A549 (cell line): ENCODE results near the gene GNL3L. TPM values are rescaled to one million over a fixed set of nuclear protein-coding genes. Genes with fewer than 3 reads are reported as not detected.

Experiments
- ATAC-seq, 2 experiments: fragments of 200-7000 bp in 1 of 2; fragments of >200 bp in 1 of 2; cut with Nextera tagmentation in 1 of 2; cut with Tn5 transposase in 1 of 2; 3 replicates each; pipeline versions ENCODE4 v1.8.0 to v1.9.1; 2018 to 2020; ENCODE audit warnings: mild to moderate bottlenecking in 1 of 2, moderate library complexity in 1 of 2
- CTCF ChIA-PET: fragments of 300-600 bp; sonication (Branson Sonifier 250); formaldehyde crosslinking; extraction: SDS; loops from one replicate; lab custom pipeline; 2021; ENCODE audit warnings: antibody characterized with exemption, inconsistent platforms; lab: Yijun Ruan, JAX
- POLR2A ChIA-PET: fragments of 350-600 bp; formaldehyde crosslinking; extraction: SDS; loops from one replicate; lab custom pipeline; 2021; ENCODE audit warnings: antibody characterized with exemption, inconsistent platforms; lab: Yijun Ruan, JAX
- DNase-seq, 2 experiments: peaks; one replicate each; pipeline versions ENCODE4 v3.0.0 to v3.0.0-alpha.2; 2011 to 2016; ENCODE audit warnings: low read depth in 1 of 2, low spot score in 1 of 2
- FAIRE-seq: peaks from 2 replicates; lab custom pipeline; 2011; peaks lifted over from hg19 to GRCh38; lab: Jason Lieb, UNC
- H3K27ac ChIP-seq, 2 experiments: fragments of >200 bp; sonication (Bioruptor Twin); formaldehyde crosslinking; 3 replicates each; pipeline ENCODE4 v1.5.1; 2016 to 2017
- H3K4me1 ChIP-seq: fragments of >200 bp; sonication (Bioruptor Twin); formaldehyde crosslinking; 3 replicates; pipeline ENCODE4 v1.6.1; 2016
- H3K4me2 ChIP-seq: fragments of >200 bp; sonication (Bioruptor Twin); formaldehyde crosslinking; 3 replicates; pipeline ENCODE4 v1.6.1; 2016
- H3K4me3 ChIP-seq: fragments of >200 bp; sonication (Bioruptor Twin); formaldehyde crosslinking; 3 replicates; pipeline ENCODE4 v1.5.1; 2016
- H3K9me3 ChIP-seq: fragments of >200 bp; sonication (Bioruptor Twin); formaldehyde crosslinking; 3 replicates; pipeline ENCODE4 v1.6.1; 2016
- CEBPB ChIP-seq, 2 experiments: fragments of >200 bp in 1 of 2; sonication (Bioruptor Twin) in 1 of 2; formaldehyde crosslinking in 1 of 2; IDR thresholded peaks; 2 replicates each; pipeline ENCODE4 v1.6.1; 2012 to 2016
- CHD2 ChIP-seq: fragments of 150-350 bp; IDR thresholded peaks from 2 replicates; pipeline ENCODE4 v1.6.1; 2014; ENCODE audit warnings: low read length; ENCODE audit not compliant: partially characterized antibody
- CHD4 ChIP-seq: fragments of 200-600 bp; sonication (generic); IDR thresholded peaks from 2 replicates; pipeline ENCODE4 v1.6.1; 2016; ENCODE audit warnings: antibody characterized with exemption, mild to moderate bottlenecking, borderline replicate concordance
- E2F6 ChIP-seq: IDR thresholded peaks from 2 replicates; pipeline ENCODE4 v1.6.1; 2012; ENCODE audit warnings: low read depth, borderline replicate concordance
- EHF ChIP-seq: fragments of 250-450 bp; sonication (Bioruptor Pico); IDR thresholded peaks from 2 replicates; pipeline ENCODE4 v1.5.0; 2020; ENCODE audit warnings: mild to moderate bottlenecking
- ESRRA ChIP-seq: fragments of 150-350 bp; IDR thresholded peaks from 2 replicates; pipeline ENCODE4 v1.6.1; 2014; ENCODE audit warnings: mild to moderate bottlenecking, low read length, borderline replicate concordance
- GATA3 ChIP-seq: IDR thresholded peaks from 2 replicates; pipeline ENCODE4 v1.6.1; 2012; ENCODE audit warnings: borderline replicate concordance
- HOXB13 ChIP-seq: fragments of 250-450 bp; sonication (Bioruptor Pico); IDR thresholded peaks from 2 replicates; pipeline ENCODE4 v1.5.0; 2020; ENCODE audit warnings: low read depth, mild to moderate bottlenecking, moderate library complexity
- HOXB5 ChIP-seq: fragments of 250-450 bp; sonication (Bioruptor Pico); IDR thresholded peaks from 2 replicates; pipeline ENCODE4 v1.5.0; 2020; ENCODE audit warnings: mild to moderate bottlenecking, moderate library complexity
- JUN ChIP-seq, 2 experiments: fragments of >200 bp; sonication (Bioruptor Twin); formaldehyde crosslinking; IDR thresholded peaks; 2 replicates in 1 of 2; 3 replicates in 1 of 2; pipeline ENCODE4 v1.6.1; 2016 to 2017
- MAX ChIP-seq: IDR thresholded peaks from 2 replicates; pipeline ENCODE4 v1.6.1; 2012
- MYC ChIP-seq: IDR thresholded peaks from 2 replicates; pipeline ENCODE4 v1.6.1; 2012; ENCODE audit warnings: mild to moderate bottlenecking, inconsistent platforms, low read length, improper control_type of control experiment, borderline replicate concordance
- POLR2A ChIP-seq: IDR thresholded peaks from 2 replicates; pipeline ENCODE4 v1.6.1; 2012; ENCODE audit warnings: mild to moderate bottlenecking, low read length
- TFCP2L1 ChIP-seq: fragments of 250-450 bp; sonication (Bioruptor Pico); IDR thresholded peaks from 2 replicates; pipeline ENCODE4 v1.5.0; 2021; ENCODE audit warnings: mild to moderate bottlenecking
- TP53 ChIP-seq: fragments of 250-450 bp; sonication (Bioruptor Pico); IDR thresholded peaks from 2 replicates; pipeline ENCODE4 v1.5.0; 2021; ENCODE audit warnings: mild to moderate bottlenecking, moderate library complexity
- WGBS: methylation state at CpG from one replicate; pipeline ENCODE4 v1.1.6; 2017; ENCODE audit errors: missing lambda C conversion rate; 5-methylcytosine and 5-hydroxymethylcytosine counted together
- polyA minus RNA-seq: library from RNA; depleted of rRNA, polyadenylated mRNA; stranded (reverse); fragments of >200 nt; gene quantifications from 2 replicates; pipeline ENCODE4 v1.2.3, GENCODE V29; 2011; rRNA and poly(A)+ RNA removed
- polyA plus RNA-seq, 4 experiments: library from polyadenylated mRNA; depleted of rRNA in 3 of 4; stranded (reverse); fragments of >200 nt; fragmentation: RNase III in 1 of 4; extraction: RNeasy Plus Mini Kit Qiagen cat#74134 plus additional on column Dnase treatment in 1 of 4; gene quantifications; 2 replicates in 3 of 4; 3 replicates in 1 of 4; pipeline ENCODE4 v1.2.3, GENCODE V29; 2011 to 2017
- TF ChIP-seq, protein P1 (sequence below): fragments of >200 bp; sonication (Bioruptor Twin); formaldehyde crosslinking; IDR thresholded peaks from 3 replicates; pipeline ENCODE4 v1.6.1; 2016
- TF ChIP-seq, protein P2 (sequence below): fragments of 450-650 bp; IDR thresholded peaks from 2 replicates; pipeline ENCODE4 v1.6.1; 2014; ENCODE audit warnings: antibody characterized with exemption
- TF ChIP-seq, protein P3 (sequence below): IDR thresholded peaks from 2 replicates; pipeline ENCODE4 v1.6.1; 2012
- TF ChIP-seq, protein P4 (sequence below): fragments of 250-450 bp; sonication (Bioruptor Pico); IDR thresholded peaks from 2 replicates; pipeline ENCODE4 v1.5.0; 2021; ENCODE audit warnings: mild to moderate bottlenecking, moderate library complexity, borderline replicate concordance
- TF ChIP-seq, protein P5 (sequence below): fragments of >200 bp; sonication (Bioruptor Twin); formaldehyde crosslinking; IDR thresholded peaks from 2 replicates; pipeline ENCODE4 v1.6.1; 2016

Gene GNL3L
- 51.0 and 51.9 TPM in 2 replicates for polyA plus RNA-seq (2011; rRNA removed)
- polyA plus RNA-seq (2012; cell fraction: cytosol; rRNA removed): 22.8 and 24.2 TPM in 2 replicates
- 24.3 and 29.3 TPM in 2 replicates for polyA plus RNA-seq (2012; cell fraction: nucleus; rRNA removed)
- 20.7 to 22.9 TPM (median 22.7 TPM) in 3 replicates for polyA plus RNA-seq (2017; fragmentation: RNase III; extraction: RNeasy Plus Mini Kit Qiagen cat#74134 plus additional on column Dnase treatment)
- 101 and 105 TPM in 2 replicates for polyA minus RNA-seq

DNA sequence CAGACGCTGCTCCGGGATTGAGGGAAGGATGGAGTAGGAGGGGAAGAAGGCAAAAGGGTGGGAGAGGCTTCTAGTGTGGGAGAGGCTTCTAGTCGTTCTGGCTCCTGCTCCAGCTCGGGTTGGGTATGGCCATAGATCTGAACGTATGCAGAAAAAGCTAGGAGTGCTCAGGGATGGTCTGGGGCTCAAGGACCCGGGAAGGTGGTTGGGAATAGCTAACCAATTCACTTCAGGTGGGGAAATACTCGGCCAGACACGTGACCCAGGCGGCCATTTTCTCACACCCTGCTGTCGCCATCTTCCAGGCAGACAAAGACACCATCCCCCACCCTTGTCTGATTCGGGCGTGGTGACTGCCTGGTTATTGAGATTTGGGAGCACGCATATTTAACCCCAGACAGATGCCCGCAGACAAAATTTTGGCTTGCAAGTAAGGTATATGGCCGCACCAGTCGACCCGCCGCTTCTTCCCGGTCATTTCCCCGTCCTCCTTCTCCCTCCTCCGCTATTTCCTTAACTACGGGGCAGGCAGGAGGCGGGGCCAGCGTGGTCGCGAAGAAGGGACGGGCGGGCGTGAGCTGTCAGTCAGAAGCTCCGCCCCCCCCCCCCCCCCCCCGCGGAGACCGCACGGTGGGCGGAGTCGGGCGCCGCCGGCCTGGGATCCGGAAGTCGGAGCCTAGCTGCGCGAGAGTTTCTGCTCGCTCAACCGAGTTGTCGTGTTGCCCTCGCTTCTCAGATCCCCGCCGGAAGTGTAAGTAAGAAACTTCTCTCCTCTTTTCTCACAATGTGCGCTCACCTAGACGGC is at the start of gene GNL3L:
Gene GNL3L, plus strand, starts transcription at position 668 of the 805 bp plus-strand sequence. CDS start 2,348 bp downstream, outside the sequence.
- CTCF ChIA-PET: interaction anchor here (1.0 to 1.4 kb wide), 3 partner anchors 15 to 110 kb away, joined by 3 read pairs; no protein-coding TSS in a partner anchor

More for the DNA sequence above, at the start of gene GNL3L:
- Histone ChIP-seq H3K4me3 (peak within 1 kb of the TSS; percentile 92), H3K9me3 (peaks cover 7% of the 10 kb centered on the region; the same call in 2 of the 3 replicates), H3K4me1 (peaks cover 19% of the 10 kb centered on the region; the same call in 2 of the 3 replicates), H3K27ac (peak within 1 kb of the TSS; percentile 96 to 99), H3K4me2 (peak within 1 kb of the TSS; percentile 92)
- WGBS: 11% methylated on average over 12 of the region's 51 CpGs
- ATAC-seq (peak; percentile 95 to 96), FAIRE-seq (no peak), DNase-seq (peak; percentile 70 to 92)
- peak; percentile 80 for TF ChIP-seq HOXB5 (CRISPR knock-in tag)
- TF ChIP-seq GATA3: 0 out of 2 replicates have a peak, but pooled peaks have one; percentile 6
- peak; percentile 83 for TF ChIP-seq HOXB13 (CRISPR knock-in tag)
- peak; percentile 80; the same call in 1 of the 2 replicates for TF ChIP-seq TFCP2L1
- TF ChIP-seq CHD4: no peak
- TF ChIP-seq EHF (CRISPR knock-in tag): peak; percentile 78; the same call in 1 of the 2 replicates
- peak; percentile 63 for TF ChIP-seq CHD2
- TF ChIP-seq JUN (IDR thresholded peaks at IDR 0.05): peak; percentile 62 to 69; a peak in 4 of 5 replicates
- TF ChIP-seq, protein P1, sequence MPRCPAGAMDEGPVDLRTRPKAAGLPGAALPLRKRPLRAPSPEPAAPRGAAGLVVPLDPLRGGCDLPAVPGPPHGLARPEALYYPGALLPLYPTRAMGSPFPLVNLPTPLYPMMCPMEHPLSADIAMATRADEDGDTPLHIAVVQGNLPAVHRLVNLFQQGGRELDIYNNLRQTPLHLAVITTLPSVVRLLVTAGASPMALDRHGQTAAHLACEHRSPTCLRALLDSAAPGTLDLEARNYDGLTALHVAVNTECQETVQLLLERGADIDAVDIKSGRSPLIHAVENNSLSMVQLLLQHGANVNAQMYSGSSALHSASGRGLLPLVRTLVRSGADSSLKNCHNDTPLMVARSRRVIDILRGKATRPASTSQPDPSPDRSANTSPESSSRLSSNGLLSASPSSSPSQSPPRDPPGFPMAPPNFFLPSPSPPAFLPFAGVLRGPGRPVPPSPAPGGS: no peak
- TF ChIP-seq POLR2A: peak; percentile 61; the same call in 1 of the 2 replicates
- TF ChIP-seq, protein P2, sequence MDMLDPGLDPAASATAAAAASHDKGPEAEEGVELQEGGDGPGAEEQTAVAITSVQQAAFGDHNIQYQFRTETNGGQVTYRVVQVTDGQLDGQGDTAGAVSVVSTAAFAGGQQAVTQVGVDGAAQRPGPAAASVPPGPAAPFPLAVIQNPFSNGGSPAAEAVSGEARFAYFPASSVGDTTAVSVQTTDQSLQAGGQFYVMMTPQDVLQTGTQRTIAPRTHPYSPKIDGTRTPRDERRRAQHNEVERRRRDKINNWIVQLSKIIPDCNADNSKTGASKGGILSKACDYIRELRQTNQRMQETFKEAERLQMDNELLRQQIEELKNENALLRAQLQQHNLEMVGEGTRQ: peak; percentile 88
- TF ChIP-seq, protein P3, sequence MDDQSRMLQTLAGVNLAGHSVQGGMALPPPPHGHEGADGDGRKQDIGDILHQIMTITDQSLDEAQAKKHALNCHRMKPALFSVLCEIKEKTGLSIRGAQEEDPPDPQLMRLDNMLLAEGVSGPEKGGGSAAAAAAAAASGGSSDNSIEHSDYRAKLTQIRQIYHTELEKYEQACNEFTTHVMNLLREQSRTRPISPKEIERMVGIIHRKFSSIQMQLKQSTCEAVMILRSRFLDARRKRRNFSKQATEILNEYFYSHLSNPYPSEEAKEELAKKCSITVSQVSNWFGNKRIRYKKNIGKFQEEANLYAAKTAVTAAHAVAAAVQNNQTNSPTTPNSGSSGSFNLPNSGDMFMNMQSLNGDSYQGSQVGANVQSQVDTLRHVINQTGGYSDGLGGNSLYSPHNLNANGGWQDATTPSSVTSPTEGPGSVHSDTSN: peak; percentile 45; the same call in 1 of the 2 replicates
- no peak for TF ChIP-seq CEBPB (IDR thresholded peaks at IDR 0.05)
- no peak for TF ChIP-seq ESRRA
- peak; percentile 59; the same call in 1 of the 2 replicates for TF ChIP-seq MYC
- TF ChIP-seq MAX: peak; percentile 92
- TF ChIP-seq, protein P4, sequence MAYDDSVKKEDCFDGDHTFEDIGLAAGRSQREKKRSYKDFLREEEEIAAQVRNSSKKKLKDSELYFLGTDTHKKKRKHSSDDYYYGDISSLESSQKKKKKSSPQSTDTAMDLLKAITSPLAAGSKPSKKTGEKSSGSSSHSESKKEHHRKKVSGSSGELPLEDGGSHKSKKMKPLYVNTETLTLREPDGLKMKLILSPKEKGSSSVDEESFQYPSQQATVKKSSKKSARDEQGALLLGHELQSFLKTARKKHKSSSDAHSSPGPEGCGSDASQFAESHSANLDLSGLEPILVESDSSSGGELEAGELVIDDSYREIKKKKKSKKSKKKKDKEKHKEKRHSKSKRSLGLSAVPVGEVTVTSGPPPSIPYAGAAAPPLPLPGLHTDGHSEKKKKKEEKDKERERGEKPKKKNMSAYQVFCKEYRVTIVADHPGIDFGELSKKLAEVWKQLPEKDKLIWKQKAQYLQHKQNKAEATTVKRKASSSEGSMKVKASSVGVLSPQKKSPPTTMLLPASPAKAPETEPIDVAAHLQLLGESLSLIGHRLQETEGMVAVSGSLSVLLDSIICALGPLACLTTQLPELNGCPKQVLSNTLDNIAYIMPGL (CRISPR knock-in tag): no peak
- TF ChIP-seq E2F6: peak; percentile 83; the same call in 1 of the 2 replicates
- TF ChIP-seq, protein P5, sequence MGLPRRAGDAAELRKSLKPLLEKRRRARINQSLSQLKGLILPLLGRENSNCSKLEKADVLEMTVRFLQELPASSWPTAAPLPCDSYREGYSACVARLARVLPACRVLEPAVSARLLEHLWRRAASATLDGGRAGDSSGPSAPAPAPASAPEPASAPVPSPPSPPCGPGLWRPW: no peak
- peak; percentile 38; the same call in 1 of the 2 replicates for TF ChIP-seq TP53 (CRISPR knock-in tag)
- POLR2A ChIA-PET: interaction anchor here (0.6 to 1.9 kb wide), 11 partner anchors 14 to 1188 kb away, joined by 3 to 12 read pairs (median 4); partner anchors contain the start of genes FGD1, PHF8, RRAGB and TSR2
